GM06990 (cell line): Measurements from ENCODE around the gene FAM200A.
"Not testable (repeated sequence)": the region's sequence is repeated elsewhere in the genome, so short reads cannot be mapped to it uniquely, and the experiment has no call there.

Source experiments
- DNase-seq: peaks from one replicate; pipeline ENCODE4 v3.0.0-alpha.2; 2011; ENCODE audit not compliant: insufficient read length; ENCODE audit errors: extremely low read depth
- H3K27me3 ChIP-seq: replicated peaks from 2 replicates; pipeline ENCODE4 v1.6.0; 2011; ENCODE audit warnings: low read length; ENCODE audit not compliant: control insufficient read depth, insufficient read depth
- H3K36me3 ChIP-seq: 2 replicates; pipeline ENCODE4 v1.5.1; 2011; ENCODE audit warnings: low read length; ENCODE audit not compliant: control insufficient read depth, insufficient read depth
- H3K4me3 ChIP-seq: replicated peaks from 2 replicates; pipeline ENCODE4 v1.5.1; 2011; ENCODE audit warnings: low read depth, mild to moderate bottlenecking, control low read depth, low read length
- TF ChIP-seq, protein P1 (sequence below): IDR thresholded peaks from 2 replicates; pipeline ENCODE4 v1.5.1; 2011; ENCODE audit warnings: low read length, control low read depth, mild to moderate bottlenecking, inconsistent platforms; ENCODE audit not compliant: insufficient read depth, poor library complexity, severe bottlenecking

The FAM200A gene

DNA sequence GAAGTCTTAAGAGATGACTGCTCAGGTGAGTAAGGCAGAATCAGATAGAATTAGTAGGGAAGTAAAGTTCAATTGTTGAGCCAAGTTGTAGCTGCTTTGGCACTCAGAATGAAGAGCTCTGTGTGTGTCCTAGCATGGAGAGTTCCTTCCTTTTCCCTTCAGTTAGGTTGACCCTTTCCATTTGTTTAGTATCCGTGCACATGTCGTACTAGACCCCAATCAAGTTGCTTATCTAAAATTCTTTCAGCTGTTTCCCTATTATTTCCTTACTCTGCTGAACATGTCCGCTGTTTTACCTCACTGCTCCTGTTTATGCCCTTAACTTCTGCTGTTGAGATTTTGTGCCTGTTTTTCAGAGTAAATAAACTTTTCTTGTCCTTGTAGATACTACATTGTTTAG lies 19.9 kb upstream of the FAM200A start:
- TF ChIP-seq, protein P1, sequence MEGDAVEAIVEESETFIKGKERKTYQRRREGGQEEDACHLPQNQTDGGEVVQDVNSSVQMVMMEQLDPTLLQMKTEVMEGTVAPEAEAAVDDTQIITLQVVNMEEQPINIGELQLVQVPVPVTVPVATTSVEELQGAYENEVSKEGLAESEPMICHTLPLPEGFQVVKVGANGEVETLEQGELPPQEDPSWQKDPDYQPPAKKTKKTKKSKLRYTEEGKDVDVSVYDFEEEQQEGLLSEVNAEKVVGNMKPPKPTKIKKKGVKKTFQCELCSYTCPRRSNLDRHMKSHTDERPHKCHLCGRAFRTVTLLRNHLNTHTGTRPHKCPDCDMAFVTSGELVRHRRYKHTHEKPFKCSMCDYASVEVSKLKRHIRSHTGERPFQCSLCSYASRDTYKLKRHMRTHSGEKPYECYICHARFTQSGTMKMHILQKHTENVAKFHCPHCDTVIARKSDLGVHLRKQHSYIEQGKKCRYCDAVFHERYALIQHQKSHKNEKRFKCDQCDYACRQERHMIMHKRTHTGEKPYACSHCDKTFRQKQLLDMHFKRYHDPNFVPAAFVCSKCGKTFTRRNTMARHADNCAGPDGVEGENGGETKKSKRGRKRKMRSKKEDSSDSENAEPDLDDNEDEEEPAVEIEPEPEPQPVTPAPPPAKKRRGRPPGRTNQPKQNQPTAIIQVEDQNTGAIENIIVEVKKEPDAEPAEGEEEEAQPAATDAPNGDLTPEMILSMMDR = no peak

DNA sequence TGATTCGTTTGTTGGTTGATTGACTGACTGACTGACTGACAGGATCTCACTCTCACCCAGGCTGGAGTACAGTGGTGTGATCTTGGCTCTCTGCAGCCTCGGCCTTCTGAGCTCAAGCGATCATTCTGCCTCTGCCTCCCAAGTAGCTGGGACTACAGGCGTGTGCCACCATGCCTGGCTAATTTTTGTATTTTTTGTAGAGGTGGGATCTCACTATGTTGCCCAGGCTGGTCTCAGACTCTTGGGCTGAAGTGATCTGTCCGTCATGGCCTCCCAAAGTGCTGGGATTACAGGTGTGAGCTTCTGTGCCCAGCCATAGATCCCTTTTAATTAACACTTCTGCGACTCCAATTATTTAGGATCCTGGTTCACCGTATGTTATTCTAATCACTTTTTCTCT lies 16.9 kb upstream of the FAM200A start:
- H3K36me3 ChIP-seq = peaks cover 11% of the 10 kb centered on the region
- DNase-seq, H3K27me3 ChIP-seq, H3K4me3 ChIP-seq: not testable (repeated sequence)

More for the DNA sequence above, 19.9 kb upstream of the FAM200A start:
- no peak for DNase-seq
- no peak overlapping the region for H3K4me3 ChIP-seq
- no peaks in the 10 kb centered on the region for H3K27me3 ChIP-seq
- peaks cover 10% of the 10 kb centered on the region for H3K36me3 ChIP-seq

DNA sequence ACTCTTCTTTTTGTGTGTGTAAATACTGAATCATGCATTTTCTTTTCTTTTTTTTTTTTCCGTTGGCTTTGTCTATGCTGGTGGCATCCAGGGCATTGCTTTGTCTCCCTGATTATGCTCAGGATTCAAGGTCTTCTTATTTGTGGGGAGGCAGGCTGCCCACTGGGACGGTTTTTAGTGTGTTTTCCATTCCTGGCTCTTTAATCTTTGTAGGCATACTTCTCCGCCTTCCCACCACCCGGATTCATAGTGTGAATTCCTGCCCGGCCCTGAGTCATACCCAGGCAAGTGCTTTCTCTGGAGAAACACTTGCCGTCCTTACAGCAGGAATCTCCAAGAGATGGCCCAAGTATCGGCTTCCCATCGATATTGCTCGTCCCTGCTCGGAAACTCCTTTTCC lies 11.7 kb upstream of the FAM200A start:
- H3K27me3 ChIP-seq = no peaks in the 10 kb centered on the region
- TF ChIP-seq, protein P1 = no peak
- DNase-seq = no peak
- H3K36me3 ChIP-seq = peaks cover 10% of the 10 kb centered on the region
- H3K4me3 ChIP-seq = no peak overlapping the region

DNA sequence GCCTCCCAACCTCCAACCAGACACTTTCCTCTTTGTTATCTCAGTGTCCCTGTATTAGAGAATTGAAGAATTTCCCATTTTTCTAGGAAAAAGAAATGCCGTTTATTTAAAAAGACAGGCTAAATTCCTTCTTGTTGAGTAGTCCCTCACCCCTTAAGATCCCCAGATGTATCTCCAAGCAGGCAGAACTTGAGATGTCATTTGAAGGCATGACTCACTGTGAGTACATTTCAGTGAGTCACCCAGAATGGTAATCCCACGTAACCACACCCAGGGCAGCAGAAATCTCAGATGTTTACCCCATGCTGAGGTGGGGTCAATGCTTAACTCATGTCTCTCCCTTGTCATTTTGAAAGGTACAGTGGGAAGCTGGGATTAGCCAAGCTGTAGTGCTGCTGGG lies 10.9 kb upstream of the FAM200A start:
- peaks cover 8% of the 10 kb centered on the region for H3K36me3 ChIP-seq
- TF ChIP-seq, protein P1 = no peak
- H3K4me3 ChIP-seq = no peak overlapping the region
- H3K27me3 ChIP-seq = no peaks in the 10 kb centered on the region
- no peak for DNase-seq

DNA sequence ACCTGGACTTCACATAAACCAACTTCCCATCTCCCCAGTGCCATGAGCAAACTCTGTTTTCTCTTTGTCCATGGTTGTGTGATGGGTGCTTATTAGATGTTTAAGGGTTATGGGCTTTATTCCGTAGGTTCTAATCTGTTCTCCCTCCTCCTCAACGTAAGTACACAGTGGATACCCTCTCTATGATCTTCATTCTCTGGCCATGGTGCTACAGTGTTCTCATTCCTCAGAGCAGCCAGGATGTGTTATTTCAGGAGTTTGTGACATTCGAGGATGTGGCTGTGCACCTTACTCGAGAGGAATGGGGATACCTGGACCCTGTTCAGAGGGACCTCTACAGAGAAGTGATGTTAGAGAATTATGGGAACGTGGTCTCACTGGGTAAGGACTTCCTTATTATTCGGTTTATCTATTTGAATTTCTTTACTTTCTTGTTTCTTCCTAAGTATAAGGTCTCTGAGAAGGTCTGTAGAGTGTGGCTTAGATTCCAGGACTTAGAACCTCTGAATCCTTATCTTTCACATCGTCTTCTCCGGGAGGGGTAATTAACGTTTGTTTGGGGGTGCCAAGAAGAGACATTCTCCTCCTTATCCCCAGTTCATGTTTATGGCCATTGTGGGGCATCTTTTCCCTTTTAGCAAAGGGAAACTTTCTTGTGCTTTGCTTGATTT lies 10.3 kb upstream of the FAM200A start:
- Histone ChIP-seq H3K36me3 (peaks cover 8% of the 10 kb centered on the region), H3K4me3 (no peak overlapping the region), H3K27me3 (no peaks in the 10 kb centered on the region)
- no peak for DNase-seq
- TF ChIP-seq, protein P1 = no peak

DNA sequence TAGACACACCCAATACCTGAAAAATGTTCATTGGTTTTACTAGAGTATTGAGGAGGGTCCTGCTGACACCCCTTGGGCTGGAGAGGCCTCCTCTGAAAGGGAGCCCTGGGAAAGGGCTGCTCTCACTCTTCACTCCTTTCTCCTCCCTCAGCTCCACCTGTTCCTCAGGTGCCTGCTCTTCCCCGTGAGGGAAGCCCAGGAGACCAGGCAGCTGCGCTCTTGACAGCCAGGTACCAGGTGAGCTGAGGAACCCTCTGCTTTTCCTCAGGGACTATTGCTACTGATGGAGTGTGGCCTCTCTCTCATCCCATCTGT lies 9.8 kb upstream of the FAM200A start:
- no peaks in the 10 kb centered on the region for H3K27me3 ChIP-seq
- no peak overlapping the region for H3K4me3 ChIP-seq
- H3K36me3 ChIP-seq = peaks cover 8% of the 10 kb centered on the region
- TF ChIP-seq, protein P1 = no peak
- no peak for DNase-seq
